GM18499 (cell line): ENCODE results near the gene PIK3R4.

Experiments
- ATAC-seq: cut with Tn5 transposase; IDR thresholded peaks from one replicate; pipeline ENCODE4 v1.9.1; 2021; ENCODE audit warnings: moderate number of reproducible peaks; ENCODE audit not compliant: insufficient read depth, unreplicated experiment

The PIK3R4 gene

GRCh38 chr3:130692455-130692854 is 54.2 kb downstream of the PIK3R4 start:
- ATAC-seq = no peak

GRCh38 chr3:130688697-130689470 is 57.7 kb downstream of the PIK3R4 start:
- no peak for ATAC-seq

DNA sequence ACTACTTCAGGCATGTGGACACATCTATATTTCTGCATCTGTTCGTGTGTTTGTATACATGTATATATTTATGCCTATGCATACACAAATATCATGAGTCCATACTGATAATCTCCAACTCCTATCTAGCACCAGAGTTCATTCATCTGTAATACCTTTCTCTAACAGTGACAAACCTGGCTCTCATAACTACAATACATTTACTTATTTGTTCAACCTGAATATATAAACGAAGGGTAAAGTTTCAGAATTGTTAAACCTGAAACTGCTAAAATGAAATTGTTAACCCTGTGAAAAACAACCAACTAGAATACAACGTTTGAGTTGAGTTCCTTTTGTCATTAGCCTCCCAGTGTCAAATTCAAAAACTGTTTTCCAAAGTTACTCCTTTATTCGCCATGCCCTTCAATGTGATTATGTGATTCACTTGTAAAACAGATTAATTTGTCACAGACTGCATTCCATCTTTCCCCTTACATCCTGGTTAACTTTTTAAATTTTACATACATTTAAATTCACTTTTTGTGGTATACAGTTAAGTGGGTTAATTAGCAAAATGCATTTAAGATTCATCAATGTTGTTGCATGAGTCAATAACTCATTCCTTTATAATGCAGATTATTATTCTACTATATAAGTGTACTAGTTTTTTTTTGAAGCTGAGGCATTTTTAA is 58.5 kb downstream of the PIK3R4 start:
- ATAC-seq = no peak

- no peak for ATAC-seq
Observed at GRCh38 chr3:130687327-130687726, 59.3 kb downstream of the PIK3R4 start.

DNA sequence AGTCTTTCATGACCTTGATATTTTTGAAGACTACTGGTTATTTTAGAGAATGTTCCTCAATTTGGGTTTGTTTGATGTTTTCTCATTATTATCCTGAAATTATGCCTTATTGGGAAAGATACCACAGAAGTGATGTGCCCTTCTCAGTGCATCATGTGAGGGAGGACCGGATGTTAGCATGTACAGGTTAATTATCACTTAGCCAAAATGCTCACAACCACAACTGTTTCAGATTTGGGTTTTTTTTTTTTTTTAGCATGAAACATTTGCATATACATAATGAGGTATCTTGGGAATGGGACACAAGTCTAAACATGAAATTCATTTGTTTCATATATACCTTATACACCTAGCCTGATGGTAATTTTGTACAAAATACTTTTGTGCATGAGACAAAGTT is 59.8 kb downstream of the PIK3R4 start:
- ATAC-seq = no peak

DNA sequence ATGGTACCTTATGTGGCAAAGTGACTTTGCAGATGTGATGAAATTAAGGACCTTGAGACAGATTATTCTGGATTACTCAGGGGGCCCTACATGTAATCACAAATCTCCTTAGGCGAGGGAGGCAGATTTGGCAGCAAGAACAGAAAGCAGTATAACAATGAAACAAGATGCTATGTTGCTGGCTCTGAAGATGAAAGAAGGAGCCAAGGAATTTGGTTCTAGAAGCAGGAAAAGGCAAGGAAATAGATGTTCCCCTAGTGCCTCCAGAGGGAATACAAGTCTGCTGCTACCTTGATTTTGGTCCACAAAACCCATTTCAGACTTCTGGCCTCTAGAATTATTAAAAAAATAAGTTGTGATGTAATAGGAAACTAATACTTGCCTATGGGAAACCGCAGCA is 64.5 kb downstream of the PIK3R4 start:
- ATAC-seq = no peak

DNA sequence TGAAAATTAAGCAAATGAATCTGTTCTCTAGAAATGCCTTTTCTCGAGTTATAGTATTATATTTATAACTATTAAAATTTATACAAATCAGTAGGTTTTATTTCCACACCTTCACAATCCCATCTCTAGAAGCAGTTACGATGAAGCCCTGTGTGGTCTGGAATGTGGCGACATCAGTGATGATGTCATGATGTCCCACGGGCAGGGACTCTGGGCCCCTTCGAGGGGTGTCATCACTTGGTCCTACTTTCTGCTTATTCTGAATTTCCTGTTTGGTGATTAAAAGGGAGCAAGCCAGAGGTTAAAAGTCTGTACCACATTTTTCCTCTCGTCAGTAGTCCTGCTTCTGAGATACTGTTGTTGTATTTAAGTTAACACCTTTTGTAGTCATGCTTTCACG is 67.4 kb downstream of the PIK3R4 start:
- ATAC-seq = no peak

DNA sequence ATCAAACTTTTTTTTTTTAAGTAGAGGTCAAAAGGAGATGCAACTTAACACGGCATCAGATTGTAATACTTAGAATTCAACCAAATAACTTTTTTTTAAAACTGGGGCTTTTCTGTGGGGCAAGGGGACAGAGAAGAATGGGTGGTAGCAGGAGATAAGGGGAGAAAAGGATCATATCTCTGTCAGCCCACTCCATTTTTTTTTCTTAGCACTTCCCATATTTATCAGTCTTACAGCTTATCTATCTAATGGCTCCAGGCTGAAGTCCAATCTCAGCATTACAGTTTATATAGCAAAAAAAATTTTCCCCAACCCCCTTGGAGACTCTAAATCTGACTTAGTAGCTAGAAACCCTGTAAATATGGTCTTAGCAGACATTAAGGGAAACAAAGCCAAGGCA is 69.3 kb downstream of the PIK3R4 start:
- no peak for ATAC-seq

- no peak for ATAC-seq
Observed at GRCh38 chr3:130671545-130672312, 74.9 kb downstream of the PIK3R4 start.

DNA sequence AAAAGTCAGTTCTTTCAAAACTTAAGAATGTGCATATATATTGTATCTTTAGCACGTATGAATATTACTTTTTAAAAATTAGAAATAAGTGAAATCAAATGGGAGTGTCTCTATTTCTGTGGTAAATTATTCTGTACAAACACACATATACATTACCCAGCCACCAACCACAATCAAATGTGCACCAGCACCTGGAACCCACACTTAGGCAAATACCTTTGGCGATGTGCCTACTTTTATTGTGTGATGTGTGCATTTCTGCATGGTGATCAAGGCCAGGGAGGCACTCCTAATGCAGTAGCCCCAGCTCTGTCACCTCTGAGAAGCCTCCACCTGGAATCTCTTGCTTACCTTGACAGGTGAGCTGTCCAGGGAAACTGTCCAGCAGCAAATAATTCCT is 76.9 kb downstream of the PIK3R4 start:
- ATAC-seq = no peak

DNA sequence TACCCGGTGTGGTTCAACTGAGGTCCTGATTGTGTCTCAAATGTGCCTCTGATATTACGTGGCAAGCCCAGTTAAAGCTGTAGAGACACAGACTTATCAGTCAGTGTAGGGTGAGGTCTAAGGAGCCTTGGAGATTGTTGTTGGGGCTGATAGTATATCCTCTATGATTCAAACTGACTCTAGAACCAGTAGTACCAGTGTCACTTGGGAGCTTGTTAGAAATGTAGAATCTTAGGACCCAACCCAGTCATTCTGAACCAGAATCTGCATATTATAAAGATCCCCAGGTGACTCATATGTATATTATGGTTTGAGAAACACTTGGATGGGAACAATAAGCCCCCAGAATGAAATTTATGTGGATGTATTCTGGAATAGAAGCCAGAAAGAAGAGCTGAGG is 83.5 kb downstream of the PIK3R4 start:
- ATAC-seq = no peak

- no peak for ATAC-seq
Observed at GRCh38 chr3:130662501-130662996, 84.1 kb downstream of the PIK3R4 start.

- ATAC-seq = no peak
Observed at GRCh38 chr3:130661140-130661891, 85.3 kb downstream of the PIK3R4 start.

GRCh38 chr3:130659911-130660310 is 86.7 kb downstream of the PIK3R4 start:
- ATAC-seq = no peak

- no peak for ATAC-seq
Observed at GRCh38 chr3:130658678-130659077, 88.0 kb downstream of the PIK3R4 start.

GRCh38 chr3:130656627-130657026 is 90.0 kb downstream of the PIK3R4 start:
- no peak for ATAC-seq

GRCh38 chr3:130654921-130655320 is 91.7 kb downstream of the PIK3R4 start:
- ATAC-seq = no peak

GRCh38 chr3:130654091-130654490 is 92.5 kb downstream of the PIK3R4 start:
- ATAC-seq = no peak

DNA sequence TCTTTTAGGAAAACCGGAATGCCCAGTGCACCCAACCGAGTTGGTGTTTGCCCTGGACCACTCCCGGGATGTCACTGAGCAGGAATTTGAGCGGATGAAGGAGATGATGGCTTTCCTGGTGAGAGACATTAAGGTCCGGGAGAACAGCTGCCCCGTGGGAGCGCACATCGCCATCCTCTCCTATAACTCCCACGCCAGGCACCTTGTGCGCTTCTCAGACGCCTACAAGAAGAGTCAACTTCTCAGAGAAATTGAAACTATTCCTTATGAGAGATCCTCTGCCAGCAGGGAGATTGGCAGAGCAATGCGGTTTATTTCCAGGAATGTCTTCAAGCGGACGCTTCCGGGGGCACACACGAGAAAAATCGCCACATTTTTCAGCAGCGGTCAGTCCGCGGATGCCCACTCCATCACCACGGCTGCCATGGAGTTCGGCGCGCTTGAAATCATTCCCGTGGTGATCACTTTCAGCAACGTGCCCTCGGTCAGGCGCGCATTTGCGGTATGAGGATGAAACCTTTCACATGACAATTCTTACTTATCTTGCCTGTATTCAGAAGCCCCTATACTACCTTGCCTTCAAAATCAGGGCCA is 97.5 kb downstream of the PIK3R4 start:
- no peak for ATAC-seq

DNA sequence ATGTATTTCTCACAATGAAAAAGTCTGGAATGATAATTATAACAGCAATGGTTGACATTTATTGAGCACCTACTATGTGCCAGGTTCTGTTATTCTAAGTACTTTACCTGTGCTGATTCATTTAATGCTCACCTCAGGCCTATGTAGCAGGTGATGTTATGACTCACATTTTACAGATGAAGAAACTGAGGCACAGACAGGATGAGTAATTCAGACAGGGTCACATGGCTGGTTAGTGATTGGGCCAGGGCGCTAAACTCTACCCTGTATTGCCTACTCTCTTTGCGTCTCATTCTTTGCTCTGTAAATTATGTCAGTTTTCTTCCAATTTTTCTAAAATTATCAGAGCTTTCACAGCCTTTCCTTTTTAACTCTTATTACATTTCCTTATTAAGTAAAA is 98.3 kb downstream of the PIK3R4 start:
- ATAC-seq = no peak
